ENCODE measurements around the gene DGKA.
"Not testable (repeated sequence)": the region's sequence is repeated elsewhere in the genome, so short reads cannot be mapped to it uniquely, and the experiment has no call there.

Gene DGKA

DNA sequence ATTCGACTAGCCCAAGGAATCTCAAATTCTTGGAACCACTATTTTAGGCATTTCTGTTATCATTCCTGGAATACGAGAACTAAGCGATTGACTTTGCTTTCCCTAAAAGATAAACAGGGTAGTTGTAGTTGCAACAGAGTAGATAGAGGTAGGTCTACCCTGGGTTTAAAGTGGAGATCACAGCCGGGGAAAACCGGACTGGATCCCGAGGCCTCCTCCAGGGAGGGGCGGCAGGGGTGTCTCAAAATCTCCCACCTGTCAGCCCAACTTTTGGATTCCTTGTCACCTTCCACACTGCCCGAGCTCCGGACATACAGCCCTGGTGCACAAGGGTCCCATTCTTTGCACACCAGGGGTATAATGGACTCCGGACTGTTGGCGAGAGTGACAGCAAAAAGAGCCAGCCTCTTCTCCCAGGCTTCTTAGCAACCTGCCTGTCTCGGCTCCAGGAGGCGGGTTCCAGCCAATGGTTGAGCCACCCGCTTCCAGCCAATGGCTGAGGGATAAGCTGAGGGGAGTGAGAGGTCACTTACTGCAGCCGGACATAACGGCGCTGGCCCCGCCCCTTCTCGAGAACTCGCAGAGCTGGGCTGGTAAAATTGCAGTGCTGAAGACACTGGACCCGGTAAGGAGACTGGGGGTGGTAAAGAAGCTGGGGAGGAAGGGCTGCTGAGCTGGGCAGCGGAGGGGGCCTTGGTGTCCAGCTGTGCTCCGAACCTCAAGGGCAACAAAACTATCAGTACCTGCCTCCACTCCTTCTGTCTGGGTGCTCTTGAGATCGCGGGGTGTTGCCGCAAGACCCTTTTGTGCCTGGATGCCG, 66.0 kb downstream of the DGKA start, which contains the start of gene SUOX:
SUOX (plus strand) TSS at position 562 of the 820 bp plus-strand sequence. CDS start 4,946 bp downstream, outside the sequence.
- Histone ChIP-seq H2AFZ (ENCODE audit: low read length) (no peak within 1 kb of the TSS), H3K9ac (ENCODE audit: low read depth, low read length, poor library complexity, severe bottlenecking) (no peak within 1 kb of the TSS)

DNA sequence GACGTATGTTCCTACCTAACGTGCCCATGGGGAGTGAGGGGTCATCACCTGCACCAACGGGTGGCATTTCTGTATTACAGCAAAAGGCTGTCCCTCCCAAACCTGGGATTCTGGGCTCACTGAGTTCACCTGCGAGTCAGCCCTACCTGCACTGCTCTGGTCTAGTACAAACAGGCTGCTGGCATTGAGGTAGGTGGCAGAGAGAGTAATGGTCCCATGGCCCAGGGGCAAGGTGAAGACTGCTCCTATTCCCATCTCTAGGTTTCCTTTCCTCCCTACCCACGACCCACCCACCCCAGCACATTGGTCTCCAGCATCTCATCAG, 66.5 kb downstream of the DGKA start:
- no peaks in the 10 kb centered on the region for H3K27me3 ChIP-seq (ENCODE audit: insufficient read depth, low read length, poor library complexity, severe bottlenecking)
- no peaks in the 10 kb centered on the region for H3F3A ChIP-seq (ENCODE audit: low read depth)
- no peak overlapping the region for H3K4me2 ChIP-seq (ENCODE audit: low read depth, low read length, poor library complexity, severe bottlenecking)
- H3K9ac ChIP-seq (ENCODE audit: low read depth, low read length, poor library complexity, severe bottlenecking): no peak overlapping the region
- no peak for TF ChIP-seq CTCF (conservative IDR thresholded peaks at IDR 0.05; ENCODE audit: low read length)
- TF ChIP-seq EZH2phosphoT487 (IDR thresholded peaks at IDR 0.05; ENCODE audit: borderline replicate concordance): no peak
- no peak overlapping the region for H3K4me3 ChIP-seq (ENCODE audit: low read length, poor library complexity, severe bottlenecking)
- no peaks in the 10 kb centered on the region for H3K9me2 ChIP-seq (replicated peaks; ENCODE audit: low read depth, low read length)
- H3K79me2 ChIP-seq (ENCODE audit: insufficient read depth, low read length): no peaks in the 10 kb centered on the region
- no peaks in the 10 kb centered on the region for H3K9me3 ChIP-seq (ENCODE audit: insufficient read depth, low read depth, low read length)
- no peaks in the 10 kb centered on the region for H4K20me1 ChIP-seq (ENCODE audit: insufficient read depth, low read length, poor library complexity, severe bottlenecking)
- H3K36me3 ChIP-seq (ENCODE audit: insufficient read depth, low read length): peaks cover 5% of the 10 kb centered on the region; the same call in 1 of the 2 replicates
- H2AFZ ChIP-seq (ENCODE audit: low read length): no peak overlapping the region
- H3K4me1 ChIP-seq (ENCODE audit: insufficient read depth, low read length, poor library complexity, severe bottlenecking): no peaks in the 10 kb centered on the region

More for the DNA sequence above, 66.0 kb downstream of the DGKA start, which contains the start of gene SUOX:
- H3F3A ChIP-seq (ENCODE audit: low read depth): no peaks in the 10 kb centered on the region
- H3K4me1 ChIP-seq (ENCODE audit: insufficient read depth, low read length, poor library complexity, severe bottlenecking): no peaks in the 10 kb centered on the region
- H3K9me2 ChIP-seq (replicated peaks; ENCODE audit: low read depth, low read length): no peaks in the 10 kb centered on the region
- H4K20me1 ChIP-seq (ENCODE audit: insufficient read depth, low read length, poor library complexity, severe bottlenecking): no peaks in the 10 kb centered on the region
- TF ChIP-seq EZH2phosphoT487 (IDR thresholded peaks at IDR 0.05; ENCODE audit: borderline replicate concordance): no peak
- TF ChIP-seq CTCF (conservative IDR thresholded peaks at IDR 0.05; ENCODE audit: low read length): no peak
- H3K4me2 ChIP-seq (ENCODE audit: low read depth, low read length, poor library complexity, severe bottlenecking): no peak within 1 kb of the TSS
- H3K9me3 ChIP-seq (ENCODE audit: insufficient read depth, low read depth, low read length): no peaks in the 10 kb centered on the region
- peaks cover 11% of the 10 kb centered on the region; the same call in 1 of the 2 replicates for H3K36me3 ChIP-seq (ENCODE audit: insufficient read depth, low read length)
- H3K27me3 ChIP-seq (ENCODE audit: insufficient read depth, low read length, poor library complexity, severe bottlenecking): no peaks in the 10 kb centered on the region
- H3K79me2 ChIP-seq (ENCODE audit: insufficient read depth, low read length): no peaks in the 10 kb centered on the region
- H3K4me3 ChIP-seq (ENCODE audit: low read length, poor library complexity, severe bottlenecking): no peak within 1 kb of the TSS

DNA sequence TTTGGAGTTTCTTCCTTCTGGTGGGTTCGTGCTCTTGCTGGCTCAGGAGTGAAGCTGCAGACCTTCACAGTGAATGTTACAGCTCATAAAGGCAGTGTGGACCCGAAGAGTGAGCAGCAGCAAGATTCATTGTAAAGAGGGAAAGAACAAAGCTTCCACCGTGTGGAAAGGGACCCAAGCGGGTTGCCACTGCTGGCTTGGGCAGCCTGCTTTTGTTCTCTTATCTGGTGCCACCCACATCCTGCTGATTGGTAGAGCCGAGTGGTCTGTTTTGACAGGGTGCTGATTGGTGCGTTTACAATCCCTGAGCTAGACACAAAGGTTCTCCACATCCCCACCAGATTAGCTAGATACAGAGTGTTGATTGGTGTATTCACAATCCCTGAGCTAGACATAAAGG, 68.6 kb downstream of the DGKA start:
- not testable (repeated sequence) for H3K9ac ChIP-seq (ENCODE audit: low read depth, low read length, poor library complexity, severe bottlenecking); H3K4me1 ChIP-seq (ENCODE audit: insufficient read depth, low read length, poor library complexity, severe bottlenecking); H3K4me2 ChIP-seq (ENCODE audit: low read depth, low read length, poor library complexity, severe bottlenecking); H3F3A ChIP-seq (ENCODE audit: low read depth); H3K36me3 ChIP-seq (ENCODE audit: insufficient read depth, low read length); H2AFZ ChIP-seq (ENCODE audit: low read length); H4K20me1 ChIP-seq (ENCODE audit: insufficient read depth, low read length, poor library complexity, severe bottlenecking); H3K79me2 ChIP-seq (ENCODE audit: insufficient read depth, low read length); H3K9me2 ChIP-seq (replicated peaks; ENCODE audit: low read depth, low read length); H3K4me3 ChIP-seq (ENCODE audit: low read length, poor library complexity, severe bottlenecking); H3K27me3 ChIP-seq (ENCODE audit: insufficient read depth, low read length, poor library complexity, severe bottlenecking); H3K9me3 ChIP-seq (ENCODE audit: insufficient read depth, low read depth, low read length)

- H3K9me2 ChIP-seq (replicated peaks; ENCODE audit: low read depth, low read length); H3K4me2 ChIP-seq (ENCODE audit: low read depth, low read length, poor library complexity, severe bottlenecking); H3K9me3 ChIP-seq (ENCODE audit: insufficient read depth, low read depth, low read length); H3K4me3 ChIP-seq (ENCODE audit: low read length, poor library complexity, severe bottlenecking); H3K27me3 ChIP-seq (ENCODE audit: insufficient read depth, low read length, poor library complexity, severe bottlenecking); H3K79me2 ChIP-seq (ENCODE audit: insufficient read depth, low read length); H3K4me1 ChIP-seq (ENCODE audit: insufficient read depth, low read length, poor library complexity, severe bottlenecking); H4K20me1 ChIP-seq (ENCODE audit: insufficient read depth, low read length, poor library complexity, severe bottlenecking); H3F3A ChIP-seq (ENCODE audit: low read depth); H2AFZ ChIP-seq (ENCODE audit: low read length); H3K36me3 ChIP-seq (ENCODE audit: insufficient read depth, low read length); H3K9ac ChIP-seq (ENCODE audit: low read depth, low read length, poor library complexity, severe bottlenecking): not testable (repeated sequence)
Measured at GRCh38 chr12:55999999-56000540, 69.1 kb downstream of the DGKA start.

Data from Loucy (cell line).